Lower leg skin (tissue), 4 donors: ENCODE measurements around the gene FAM118A. TPM values are rescaled to one million over a fixed set of nuclear protein-coding genes. Genes with fewer than 3 reads are reported as not detected.

Source experiments
- DNase-seq, 2 donors: peaks; one replicate each; pipeline ENCODE4 v3.0.0-alpha.2; 2019; ENCODE audit warnings: low spot score in 2 of 2
- H3K4me3 ChIP-seq: fragments of 200-600 bp; sonication (generic); 2 replicates; pipeline ENCODE4 v1.5.1; 2017; ENCODE audit warnings: mild to moderate bottlenecking, low read depth; ENCODE audit not compliant: poor library complexity, severe bottlenecking
- POLR2A ChIP-seq, 2 donors: fragments of 450-650 bp; IDR thresholded peaks; one replicate each; pipeline ENCODE4 v1.6.1; 2016 to 2017; ENCODE audit warnings: antibody characterized with exemption in 2 of 2, mild to moderate bottlenecking in 1 of 2, moderate library complexity in 1 of 2
- WGBS, 2 donors: methylation state at CpG; one replicate each; pipeline ENCODE4 v1.1.5; 2018; 5-methylcytosine and 5-hydroxymethylcytosine counted together
- intact Hi-C: fragments of 100-400 bp; cut with DNase I; formaldehyde crosslinking; loops from one replicate; pipeline ENCODE4 v1.15.0; 2023; ENCODE audit warnings: low total_unique reads
- total RNA-seq, 4 donors: library from RNA; depleted of rRNA; stranded (reverse); fragments of >200 nt; gene quantifications; one replicate each; pipeline ENCODE4 v1.1.0, GENCODE V29; 2016
- TF ChIP-seq, protein P1 (sequence below), 3 donors: fragments of 450-650 bp; IDR thresholded peaks; one replicate each; pipeline ENCODE4 v1.5.1; 2016; ENCODE audit warnings: antibody characterized with exemption in 3 of 3, mild to moderate bottlenecking in 3 of 3, moderate library complexity in 2 of 3

FAM118A gene
- total RNA-seq, 4 donors from 2014 or later, result 11.9 to 40.7 (median 25.0) TPM

- H3K4me3 ChIP-seq, result no peak overlapping the region
- intact Hi-C loops, result no loop called here
- TF ChIP-seq, protein P1, sequence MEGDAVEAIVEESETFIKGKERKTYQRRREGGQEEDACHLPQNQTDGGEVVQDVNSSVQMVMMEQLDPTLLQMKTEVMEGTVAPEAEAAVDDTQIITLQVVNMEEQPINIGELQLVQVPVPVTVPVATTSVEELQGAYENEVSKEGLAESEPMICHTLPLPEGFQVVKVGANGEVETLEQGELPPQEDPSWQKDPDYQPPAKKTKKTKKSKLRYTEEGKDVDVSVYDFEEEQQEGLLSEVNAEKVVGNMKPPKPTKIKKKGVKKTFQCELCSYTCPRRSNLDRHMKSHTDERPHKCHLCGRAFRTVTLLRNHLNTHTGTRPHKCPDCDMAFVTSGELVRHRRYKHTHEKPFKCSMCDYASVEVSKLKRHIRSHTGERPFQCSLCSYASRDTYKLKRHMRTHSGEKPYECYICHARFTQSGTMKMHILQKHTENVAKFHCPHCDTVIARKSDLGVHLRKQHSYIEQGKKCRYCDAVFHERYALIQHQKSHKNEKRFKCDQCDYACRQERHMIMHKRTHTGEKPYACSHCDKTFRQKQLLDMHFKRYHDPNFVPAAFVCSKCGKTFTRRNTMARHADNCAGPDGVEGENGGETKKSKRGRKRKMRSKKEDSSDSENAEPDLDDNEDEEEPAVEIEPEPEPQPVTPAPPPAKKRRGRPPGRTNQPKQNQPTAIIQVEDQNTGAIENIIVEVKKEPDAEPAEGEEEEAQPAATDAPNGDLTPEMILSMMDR (IDR thresholded peaks at IDR 0.05), result peak in 1 of 3 donors; percentile 68
- no peak for TF ChIP-seq POLR2A (IDR thresholded peaks at IDR 0.05)
- 7 to 14% methylated on average over 8 to 17 of the region's 17 CpGs for WGBS, 2 donors
- peak; percentile 74 to 94 for DNase-seq
Measured at GRCh38 chr22:45263463-45264269, 46.1 kb upstream of the FAM118A start.

DNA sequence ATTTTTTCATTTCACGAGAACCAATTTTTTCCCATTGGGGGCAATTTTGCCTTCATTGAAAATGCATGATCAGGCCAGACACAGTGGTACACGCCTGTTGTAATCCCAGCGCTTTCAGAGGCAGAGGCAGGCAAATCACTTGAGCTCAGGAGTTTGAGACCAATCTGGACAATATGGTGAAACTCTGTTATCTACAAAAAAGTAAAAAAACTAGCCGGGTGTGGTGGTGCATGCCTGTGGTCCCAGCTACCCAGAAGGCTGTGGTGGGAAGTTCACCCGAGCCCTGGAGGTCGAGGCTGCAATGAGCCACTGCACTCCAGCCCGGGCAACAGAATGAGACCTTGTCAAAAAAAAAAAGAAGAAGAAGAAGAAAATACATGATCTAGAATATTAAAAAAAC is 44.2 kb upstream of the FAM118A start:
- no peak overlapping the region for H3K4me3 ChIP-seq
- 62 to 86% methylated on average over 7 of the region's 7 CpGs for WGBS, 2 donors
- TF ChIP-seq, protein P1 (IDR thresholded peaks at IDR 0.05), result no peak
- TF ChIP-seq POLR2A (IDR thresholded peaks at IDR 0.05), result no peak
- intact Hi-C loops, result loop anchor here (5.0 kb wide), 1 partner anchor 287 kb away; no protein-coding TSS in a partner anchor
- DNase-seq, result no peak

DNA sequence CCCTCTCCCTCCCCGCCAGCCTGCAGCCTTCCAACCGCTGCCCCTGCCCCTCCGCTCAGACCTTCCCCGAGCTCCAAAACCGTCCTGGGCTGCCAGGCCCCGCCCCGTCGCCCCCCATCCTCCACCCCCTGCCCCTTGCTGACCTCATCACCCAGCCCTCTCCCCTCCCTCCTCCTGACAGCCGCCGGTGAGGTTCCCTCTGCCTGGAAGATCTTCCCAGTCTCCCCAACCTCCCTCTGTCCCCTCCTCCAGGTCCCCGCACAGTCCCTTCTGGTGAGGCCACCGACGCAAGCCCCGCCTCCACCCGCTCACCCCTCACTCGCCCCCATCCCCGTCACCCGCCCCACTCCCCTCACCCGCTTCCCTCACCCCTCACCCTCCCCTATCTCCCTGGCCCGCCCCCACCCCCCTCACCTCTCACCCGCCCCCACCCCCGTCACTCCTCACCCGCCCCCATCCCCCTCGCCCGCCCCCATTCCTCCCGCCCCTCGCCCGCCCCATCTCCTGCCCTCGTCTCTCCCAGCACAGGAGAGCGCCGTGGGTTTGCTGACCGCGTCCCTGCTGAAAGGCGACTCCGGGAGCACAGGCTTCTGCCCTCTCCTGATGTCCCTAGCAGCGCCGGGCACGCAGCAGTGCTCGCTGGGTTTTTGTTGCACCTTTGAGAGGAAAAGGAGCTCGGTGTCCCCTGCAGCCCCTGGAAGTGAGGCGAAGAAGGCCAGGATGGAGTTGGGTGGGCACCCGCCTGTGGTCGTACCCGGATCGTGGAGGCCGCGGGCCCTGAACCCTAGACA is 41.4 kb upstream of the FAM118A start:
- peak in 1 of 2 donors; percentile 91 for DNase-seq
- 2 to 3% methylated on average over 27 to 42 of the region's 47 CpGs for WGBS, 2 donors
- intact Hi-C loops, result loop anchor here (2.0 to 5.0 kb wide), 2 partner anchors 166 to 284 kb away; no protein-coding TSS in a partner anchor
- H3K4me3 ChIP-seq, result peak overlapping the region; percentile 39
- TF ChIP-seq POLR2A (IDR thresholded peaks at IDR 0.05), result no peak
- TF ChIP-seq, protein P1 (IDR thresholded peaks at IDR 0.05), result no peak

GRCh38 chr22:45268958-45269844 is 40.5 kb upstream of the FAM118A start:
- WGBS, 2 donors, result 2 to 5% methylated on average over 23 to 35 of the region's 60 CpGs
- DNase-seq, result peak; percentile 62 to 97
- intact Hi-C loops, result loop anchor here (2.0 to 5.0 kb wide), 2 partner anchors 166 to 283 kb away; no protein-coding TSS in a partner anchor
- peak overlapping the region; percentile 39 for H3K4me3 ChIP-seq
- no peak for TF ChIP-seq POLR2A (IDR thresholded peaks at IDR 0.05)
- TF ChIP-seq, protein P1 (IDR thresholded peaks at IDR 0.05), result no peak
